Gastrocnemius medialis (tissue), 4 donors: Measurements from ENCODE around the gene ADAM22. TPM values are rescaled to one million over a fixed set of nuclear protein-coding genes. Genes with fewer than 3 reads are reported as not detected.

Source experiments
- ATAC-seq, 2 donors: fragments of 150-250 bp; one replicate each; pipeline ENCODE4 v1.9.1; 2016
- DNase-seq, 2 donors: peaks; one replicate each; pipeline ENCODE4 v3.0.0-alpha.2; 2019
- H3K27ac ChIP-seq, 4 donors: fragments of 200-600 bp; sonication (generic); 1 replicate in 1 of 4; 2 replicates in 3 of 4; pipeline ENCODE4 v1.5.1; 2016 to 2018; ENCODE audit warnings: mild to moderate bottlenecking in 2 of 4, moderate library complexity in 1 of 4
- H3K27me3 ChIP-seq, 3 donors: fragments of 200-600 bp; sonication (generic) in 2 of 3; 1 replicate in 1 of 3; 2 replicates in 2 of 3; pipeline versions ENCODE4 v1.5.1 to v1.6.0; 2016 to 2019; ENCODE audit warnings: mild to moderate bottlenecking in 1 of 3, moderate library complexity in 1 of 3
- H3K36me3 ChIP-seq, 2 donors: fragments of 200-600 bp; sonication (generic) in 1 of 2; one replicate each; pipeline ENCODE4 v1.5.1; 2017 to 2018
- H3K4me1 ChIP-seq, 2 donors: fragments of 200-600 bp; sonication (generic) in 1 of 2; one replicate each; pipeline ENCODE4 v1.5.1; 2016 to 2017; ENCODE audit warnings: mild to moderate bottlenecking in 2 of 2
- H3K4me3 ChIP-seq, 4 donors: fragments of 200-600 bp; sonication (generic) in 3 of 4; 1 replicate in 1 of 4; 2 replicates in 3 of 4; pipeline ENCODE4 v1.5.1; 2016 to 2019; ENCODE audit warnings: mild to moderate bottlenecking in 2 of 4
- H3K9me3 ChIP-seq, 3 donors: fragments of 200-600 bp; sonication (generic) in 2 of 3; 1 replicate in 1 of 3; 2 replicates in 2 of 3; pipeline ENCODE4 v1.5.1; 2016 to 2019
- CTCF ChIP-seq, 5 experiments: fragments of 450-650 bp in 3 of 5; fragments of 200-600 bp in 2 of 5; sonication (generic) in 2 of 5; IDR thresholded peaks in 4 of 5; conservative IDR thresholded peaks in 1 of 5; 1 replicate in 4 of 5; 2 replicates in 1 of 5; pipeline ENCODE4 v1.5.1; 2016 to 2019; ENCODE audit warnings: antibody characterized with exemption in 5 of 5, mild to moderate bottlenecking in 3 of 5, moderate library complexity in 3 of 5
- POLR2A ChIP-seq, 2 donors: fragments of 450-650 bp; IDR thresholded peaks; one replicate each; pipeline ENCODE4 v1.6.1; 2017; ENCODE audit warnings: antibody characterized with exemption in 2 of 2, mild to moderate bottlenecking in 2 of 2, moderate library complexity in 2 of 2
- in situ Hi-C, 4 donors: fragments of 200-750 bp; cut with MboI; loops; one replicate each; pipeline versions ENCODE4 v1.15.0 to v1.8.0; 2017; ENCODE audit warnings: low sequenced_read_pairs in 4 of 4
- intact Hi-C: fragments of 100-400 bp; cut with DNase I; formaldehyde crosslinking; loops from one replicate; pipeline ENCODE4 v1.15.1; 2023; ENCODE audit warnings: low total_unique reads
- total RNA-seq, 4 donors: library from RNA; depleted of rRNA; stranded (reverse); fragments of >200 nt; gene quantifications; one replicate each; pipeline versions ENCODE4 v1.1.0 to v1.2.3, GENCODE V29; 2016

The ADAM22 gene
- total RNA-seq, 4 donors from 2014 or later: 0.07 to 0.31 (median 0.14) TPM

GRCh38 chr7:88217675-88218428, 283.8 kb downstream of the ADAM22 start:
- TF ChIP-seq POLR2A (IDR thresholded peaks at IDR 0.05) (no peak), CTCF (IDR thresholded peaks at IDR 0.05 in 4 of 5, conservative IDR thresholded peaks at IDR 0.05 in 1 of 5) (no peak)
- no peak for DNase-seq
- in situ Hi-C loops (loop anchor here in 1 of 4 donors (25.0 kb wide), 1 partner anchor 331 kb away; the partner anchor contains the start of genes DBF4 and SLC25A40), intact Hi-C loops (no loop called here)
- no peak for ATAC-seq
- Histone ChIP-seq H3K4me1 (peaks cover 2 to 16% of the 10 kb centered on the region in 2 donors), H3K36me3 (peaks cover 0 to 6% of the 10 kb centered on the region in 2 donors), H3K27me3 (no peaks in the 10 kb centered on the region), H3K27ac (no peak overlapping the region), H3K9me3 (no peaks in the 10 kb centered on the region), H3K4me3 (peak overlapping the region in 1 of 4 donors; percentile 91)

- TF ChIP-seq POLR2A (IDR thresholded peaks at IDR 0.05): no peak
- TF ChIP-seq CTCF (IDR thresholded peaks at IDR 0.05 in 4 of 5, conservative IDR thresholded peaks at IDR 0.05 in 1 of 5): no peak
- no peak for ATAC-seq
- intact Hi-C loops (no loop called here), in situ Hi-C loops (loop anchor here in 1 of 4 donors (25.0 kb wide), 1 partner anchor 331 kb away; the partner anchor contains the start of genes DBF4 and SLC25A40)
- Histone ChIP-seq H3K4me1 (peaks cover 2 to 16% of the 10 kb centered on the region in 2 donors), H3K36me3 (peaks cover 0 to 6% of the 10 kb centered on the region in 2 donors), H3K4me3 (peak overlapping the region; percentile 86 to 98 (median 91)), H3K9me3 (no peaks in the 10 kb centered on the region), H3K27me3 (no peaks in the 10 kb centered on the region), H3K27ac (peak overlapping the region in 3 of 4 donors; percentile 77 to 79 (median 78))
- no peak for DNase-seq
Measured at GRCh38 chr7:88218429-88218745, 284.3 kb downstream of the ADAM22 start.

- no peaks in the 10 kb centered on the region for H3K9me3 ChIP-seq
- DNase-seq (peak; percentile 5 to 15), ATAC-seq (no peak)
- peak overlapping the region; percentile 77 to 88 (median 78) for H3K27ac ChIP-seq
- intact Hi-C loops (no loop called here), in situ Hi-C loops (loop anchor here in 1 of 4 donors (25.0 kb wide), 1 partner anchor 332 kb away; the partner anchor contains the start of genes DBF4 and SLC25A40)
- no peaks in the 10 kb centered on the region for H3K27me3 ChIP-seq
- TF ChIP-seq POLR2A (IDR thresholded peaks at IDR 0.05) (no peak), CTCF (IDR thresholded peaks at IDR 0.05 in 4 of 5, conservative IDR thresholded peaks at IDR 0.05 in 1 of 5) (no peak)
- H3K36me3 ChIP-seq: peaks cover 0 to 4% of the 10 kb centered on the region in 2 donors
- H3K4me1 ChIP-seq: peaks cover 2 to 16% of the 10 kb centered on the region in 2 donors
- H3K4me3 ChIP-seq: peak overlapping the region; percentile 86 to 98 (median 91)
Measured at GRCh38 chr7:88218836-88219605, 285.0 kb downstream of the ADAM22 start.

- H3K4me3 ChIP-seq: peak within 1 kb of the TSS; percentile 86 to 98 (median 91)
Measured at GRCh38 chr7:88219781-88220747, 286.0 kb downstream of the ADAM22 start, which contains the start of gene SRI. Gene SRI, minus strand, starts transcription at chr7:88220038. Its CDS starts 12 bp downstream, at chr7:88220026.

More at GRCh38 chr7:88219781-88220747, 286.0 kb downstream of the ADAM22 start, which contains the start of gene SRI:
- DNase-seq (peak; percentile 63 to 73), ATAC-seq (peak; percentile 92 to 93)
- Histone ChIP-seq H3K27ac (peak within 1 kb of the TSS; percentile 77 to 88 (median 78)), H3K27me3 (no peaks in the 10 kb centered on the region), H3K4me1 (peaks cover 2 to 16% of the 10 kb centered on the region in 2 donors), H3K9me3 (no peaks in the 10 kb centered on the region), H3K36me3 (no peaks in the 10 kb centered on the region)
- in situ Hi-C loops: loop anchor here in 1 of 4 donors (25.0 kb wide), 1 partner anchor 333 kb away; the partner anchor contains the start of genes DBF4 and SLC25A40
- TF ChIP-seq POLR2A (IDR thresholded peaks at IDR 0.05): peak; percentile 41 to 64
- TF ChIP-seq CTCF (IDR thresholded peaks at IDR 0.05 in 4 of 5, conservative IDR thresholded peaks at IDR 0.05 in 1 of 5): peak; percentile 65 to 94 (median 90)
- intact Hi-C loops: no loop called here
